HG03520 (cell line): ENCODE measurements around the gene STPG3.

Experiments
- ATAC-seq: cut with Tn5 transposase; IDR thresholded peaks from one replicate; pipeline ENCODE4 v1.9.1; 2021; ENCODE audit warnings: mild to moderate bottlenecking, moderate library complexity; ENCODE audit not compliant: unreplicated experiment

STPG3 gene

GRCh38 chr9:137278061-137278701 is 27.1 kb downstream of the STPG3 start:
- ATAC-seq: peak; percentile 5

GRCh38 chr9:137278721-137279711 is 27.9 kb downstream of the STPG3 start:
- no peak for ATAC-seq

GRCh38 chr9:137279741-137280473 is 28.8 kb downstream of the STPG3 start:
- ATAC-seq: no peak

DNA sequence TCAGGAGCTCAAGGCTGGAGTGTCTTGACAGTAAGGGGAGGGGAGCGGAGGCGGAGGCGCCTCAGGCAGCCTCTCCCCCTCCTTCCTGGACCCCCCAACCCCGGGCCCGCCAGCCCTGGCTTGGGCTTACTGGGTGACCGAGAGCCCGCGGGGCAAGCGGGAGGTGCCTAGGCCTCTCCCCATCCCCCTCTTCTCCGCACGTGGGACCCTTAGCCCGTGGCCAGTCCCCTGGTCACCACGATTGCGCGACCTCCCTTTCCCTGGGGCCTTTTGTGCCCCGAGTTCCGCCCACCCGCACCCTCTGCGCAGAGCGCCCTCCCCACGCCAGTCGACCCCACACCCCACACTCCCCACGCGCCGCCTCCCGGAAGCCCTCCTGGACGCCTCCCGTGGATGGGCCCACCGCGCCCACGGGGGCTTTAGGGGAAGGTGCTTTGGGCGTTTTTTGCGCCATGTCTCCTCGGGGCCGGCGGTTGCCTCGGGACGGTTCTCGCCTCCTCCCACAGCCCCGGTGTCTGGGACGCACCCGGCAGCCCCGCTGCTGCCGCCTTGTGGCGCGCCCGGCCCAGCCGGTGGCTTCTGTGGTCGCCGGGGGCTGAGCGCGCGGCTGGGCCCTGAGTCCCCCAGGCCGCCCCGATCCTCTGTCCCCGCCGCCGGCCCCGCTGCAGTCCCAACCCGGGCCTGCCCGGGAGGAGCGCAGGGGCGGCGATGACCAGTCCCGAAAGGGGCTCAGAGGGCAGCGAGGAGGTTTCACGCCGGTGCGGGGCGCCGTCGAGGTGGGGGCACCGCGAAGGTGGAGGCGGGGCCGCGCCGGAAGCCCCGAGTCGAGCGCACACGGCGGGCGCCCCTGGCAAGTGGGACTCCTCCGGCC is 29.6 kb downstream of the STPG3 start:
- no peak for ATAC-seq

DNA sequence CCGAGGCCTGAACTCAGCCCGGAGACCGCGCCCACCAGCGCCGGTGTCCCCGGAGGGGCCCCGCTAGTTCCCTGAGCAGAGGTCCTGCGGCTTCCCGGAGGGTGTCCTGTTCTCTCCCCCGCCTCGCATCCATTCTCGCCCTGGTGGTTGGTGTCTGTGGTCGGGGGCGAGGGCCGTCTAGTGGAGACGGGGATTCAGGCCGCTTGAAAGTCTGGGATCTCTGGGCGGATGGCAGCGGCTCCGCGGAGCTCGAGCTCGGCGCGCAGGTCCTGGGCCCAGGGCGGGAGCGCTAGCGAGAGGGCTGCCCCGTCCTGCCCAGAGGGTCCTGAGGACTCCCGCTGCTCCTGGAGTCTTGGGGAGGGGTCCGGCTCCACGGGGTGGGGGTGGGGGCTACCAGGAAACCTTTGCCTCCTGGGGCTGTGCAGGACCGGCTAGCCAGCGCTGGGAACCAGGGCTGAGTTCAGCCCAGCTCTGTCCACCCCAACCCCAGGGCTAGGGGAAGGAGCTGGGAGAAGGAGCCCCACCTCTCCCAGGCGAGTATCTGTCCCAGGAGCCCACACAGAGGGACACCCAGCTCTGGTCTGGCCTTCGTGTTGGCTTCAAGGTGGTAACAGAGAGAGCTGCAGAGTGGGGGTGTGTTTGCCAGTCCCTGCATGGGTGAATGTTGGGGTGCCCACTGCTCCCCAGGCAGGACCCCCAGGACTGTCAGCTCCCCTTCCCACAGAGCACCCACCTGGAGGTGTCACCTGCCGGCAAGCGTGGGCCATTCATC is 30.4 kb downstream of the STPG3 start:
- ATAC-seq: no peak

DNA sequence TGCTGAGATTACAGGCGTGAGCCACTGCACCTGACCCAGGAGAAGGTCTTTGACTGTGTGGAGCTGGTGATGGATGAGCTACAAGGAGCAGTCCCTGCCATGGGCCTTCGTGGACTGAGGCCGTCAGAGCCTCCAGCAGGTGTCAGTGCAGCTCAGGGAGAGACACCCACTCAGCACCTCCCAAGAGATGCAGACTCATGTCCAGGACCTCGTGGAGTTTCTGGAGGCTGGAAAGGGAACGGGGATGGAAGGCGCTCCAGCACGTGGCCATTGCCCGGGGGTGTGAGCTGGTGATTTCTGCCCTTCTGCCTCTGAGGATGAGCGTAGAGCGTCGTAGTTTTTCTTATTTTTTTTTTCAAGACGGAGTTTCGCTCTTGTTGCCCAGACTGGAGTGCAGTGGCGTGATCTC is 35.9 kb downstream of the STPG3 start:
- ATAC-seq: no peak

GRCh38 chr9:137293094-137293481 is 42.0 kb downstream of the STPG3 start:
- ATAC-seq: no peak

- ATAC-seq: no peak
These were observed 42.5 kb downstream of the STPG3 start for GRCh38 chr9:137293482-137294090.

DNA sequence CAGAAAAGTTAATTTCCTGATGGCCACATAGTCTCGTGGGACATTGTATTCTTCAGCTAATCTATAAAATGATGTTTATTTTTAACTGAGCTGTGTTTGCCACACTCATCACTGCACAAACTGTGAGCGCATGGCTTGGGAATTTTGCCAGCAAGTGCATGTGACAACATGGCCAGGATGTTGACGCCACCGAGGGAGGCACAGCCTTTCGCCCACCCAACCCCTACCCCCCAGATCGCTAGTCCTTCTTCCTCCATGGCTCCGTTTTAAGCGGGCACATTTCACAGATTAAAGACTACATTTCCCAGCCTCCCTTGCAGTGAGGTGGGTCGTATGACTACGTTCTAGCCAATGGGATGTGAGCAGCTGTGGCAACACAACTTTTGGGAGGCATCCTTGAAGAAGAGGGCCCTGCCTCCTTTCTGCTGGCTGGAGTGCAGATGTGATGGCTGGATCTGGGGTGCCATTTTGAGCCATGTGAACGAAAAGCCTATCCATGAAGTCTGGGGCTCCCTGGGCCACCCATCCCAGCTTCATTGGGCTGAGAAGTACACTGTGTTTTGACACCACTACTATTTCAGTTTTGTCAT is 43.1 kb downstream of the STPG3 start:
- no peak for ATAC-seq

DNA sequence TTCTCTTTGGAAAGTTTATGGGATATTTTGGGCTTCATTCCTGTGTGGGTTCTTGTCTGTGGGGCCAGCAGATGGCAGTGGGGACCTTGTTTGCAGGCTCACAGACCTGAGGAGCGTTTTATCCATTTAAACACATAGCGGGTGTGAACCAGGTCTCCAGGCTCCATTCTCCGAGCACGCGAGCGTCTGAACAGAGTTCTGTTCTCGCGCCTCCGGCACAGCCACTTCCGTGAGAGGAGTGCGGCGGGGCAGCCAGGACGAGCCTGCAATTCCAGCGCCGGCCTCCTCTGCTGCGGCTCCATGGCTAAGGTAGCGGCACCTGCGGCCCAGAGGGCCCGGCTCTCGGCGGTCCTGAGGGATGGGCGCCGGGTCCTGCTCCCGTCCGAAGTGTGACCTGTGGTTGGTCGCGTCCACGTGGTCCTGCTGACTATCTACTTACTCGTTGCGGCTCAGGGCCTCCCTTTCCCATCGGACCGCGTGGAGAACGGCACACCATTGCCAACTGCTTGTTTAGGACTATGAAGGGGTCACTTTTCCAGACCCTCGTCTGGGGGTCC is 43.7 kb downstream of the STPG3 start:
- no peak for ATAC-seq

GRCh38 chr9:137295238-137295811 is 44.2 kb downstream of the STPG3 start:
- no peak for ATAC-seq

DNA sequence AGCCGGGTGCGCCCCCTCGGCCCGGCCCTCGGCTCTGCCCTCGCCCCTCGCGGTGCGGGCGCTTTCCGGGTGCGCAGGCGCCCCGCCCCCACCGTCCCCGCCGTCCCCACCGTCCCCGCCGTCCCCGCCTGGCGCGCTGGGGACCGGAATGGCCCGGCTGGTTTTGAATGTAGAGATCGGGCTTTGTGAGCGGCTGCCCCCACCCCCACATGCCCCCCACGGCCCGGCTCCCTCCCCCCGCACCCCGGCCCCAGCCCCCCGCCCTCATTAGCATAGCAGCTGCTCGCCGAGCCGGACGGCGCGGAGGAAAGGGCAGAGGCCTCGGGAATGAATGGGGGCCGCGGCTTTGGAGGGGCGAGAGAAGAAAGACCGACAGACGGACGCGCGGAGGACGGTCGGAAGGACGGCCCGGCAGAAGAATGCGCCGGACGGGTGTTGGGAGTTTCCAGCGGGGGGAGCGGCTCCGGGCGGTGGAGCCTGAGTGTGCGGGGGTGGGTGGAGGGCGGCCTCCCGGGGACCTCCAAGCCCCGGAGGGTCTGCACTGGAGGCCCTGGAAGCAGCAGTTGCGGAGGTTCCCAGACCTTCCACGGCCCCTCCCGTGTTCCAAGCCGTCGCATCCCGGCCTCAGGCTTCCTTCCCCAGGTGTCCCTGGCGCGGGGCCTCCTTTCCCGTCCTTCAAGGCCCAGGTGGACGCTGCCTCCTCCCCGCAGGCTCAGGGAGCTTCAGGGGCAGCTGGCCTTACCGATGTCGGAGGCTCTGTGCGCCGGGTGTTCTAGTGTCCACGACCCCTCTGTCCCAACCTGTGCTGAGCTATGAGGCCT is 45.0 kb downstream of the STPG3 start:
- ATAC-seq: no peak

DNA sequence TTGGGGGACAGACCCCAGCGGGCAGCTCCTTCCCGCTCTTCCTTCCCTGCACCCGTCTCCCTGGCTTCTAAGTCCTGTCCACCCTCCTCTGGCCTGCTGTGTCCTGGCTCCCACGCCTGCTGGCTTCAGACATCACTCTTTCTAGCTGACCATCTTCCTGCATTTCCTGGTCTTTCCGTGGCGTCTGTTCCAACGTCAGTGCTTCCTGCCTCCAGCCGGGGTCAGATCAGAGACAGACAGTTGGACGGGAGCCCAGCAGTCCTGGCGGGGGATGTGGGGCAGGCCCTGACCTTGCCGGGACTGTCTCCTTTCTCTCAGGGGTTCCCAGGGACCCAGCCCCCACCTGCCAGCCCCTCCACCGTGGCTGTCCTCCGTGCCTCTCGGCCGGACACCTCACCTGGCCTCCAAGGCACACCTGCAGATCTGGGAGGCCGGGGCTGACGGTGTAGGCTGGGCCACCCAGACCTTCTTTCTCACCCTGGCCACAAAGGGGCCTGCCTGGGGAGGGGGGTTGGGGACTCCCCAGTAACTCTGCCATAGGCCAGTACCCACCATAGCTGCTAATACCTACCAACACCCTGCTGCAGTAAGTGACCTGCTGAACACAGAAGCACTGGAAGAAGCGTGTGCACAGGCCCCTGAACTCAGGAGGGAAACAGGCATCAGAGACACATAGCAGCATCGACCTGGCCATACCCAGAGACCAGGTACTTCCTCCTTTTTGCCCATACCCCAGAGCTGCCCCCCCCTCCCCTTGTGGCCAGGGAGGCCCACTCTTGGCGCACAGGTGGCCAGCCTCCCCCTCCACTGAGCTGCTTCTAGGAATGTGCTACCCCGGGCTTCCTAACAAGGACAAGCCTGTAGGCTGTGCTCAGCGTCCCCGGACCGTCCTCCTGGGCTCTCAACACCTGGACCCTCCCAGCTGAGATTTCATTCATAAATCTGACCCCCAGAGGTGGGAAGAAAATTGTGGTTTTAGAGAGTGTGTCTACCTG is 45.9 kb downstream of the STPG3 start:
- no peak for ATAC-seq

DNA sequence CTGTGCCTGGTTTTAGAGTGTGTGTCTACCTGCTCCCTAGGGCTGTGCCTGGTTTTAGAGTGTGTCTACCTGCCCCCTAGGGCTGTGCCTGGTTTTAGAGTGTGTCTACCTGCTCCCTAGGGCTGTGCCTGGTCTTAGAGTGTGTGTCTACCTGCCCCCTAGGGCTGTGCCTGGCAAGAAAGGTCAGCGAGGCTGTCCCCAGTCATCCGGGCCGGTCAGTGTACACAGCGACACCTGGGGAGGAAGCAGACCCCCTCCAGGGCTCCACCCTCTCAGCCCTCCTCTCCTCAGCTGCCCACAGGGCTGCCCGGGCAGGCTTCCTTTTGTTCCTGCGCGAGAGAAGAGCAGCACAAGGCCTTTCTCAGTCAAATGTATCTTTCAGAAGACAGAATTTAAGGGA is 46.9 kb downstream of the STPG3 start:
- no peak for ATAC-seq

- ATAC-seq: no peak
These were observed 47.5 kb downstream of the STPG3 start for GRCh38 chr9:137298401-137299202.

- ATAC-seq: no peak
These were observed 48.1 kb downstream of the STPG3 start for GRCh38 chr9:137299203-137299565.
